HUES48 (cell line): ENCODE data around the gene TOP3B.

Experiments used
- H3K27ac ChIP-seq: one replicate; pipeline ENCODE4 v1.7.0; 2013; ENCODE audit warnings: low read depth, low read length, inconsistent platforms
- H3K27me3 ChIP-seq: 2 replicates; pipeline ENCODE4 v1.6.1; 2013; ENCODE audit warnings: mild to moderate bottlenecking, low read length; ENCODE audit not compliant: control insufficient read depth, insufficient read depth
- H3K36me3 ChIP-seq: 2 replicates; pipeline ENCODE4 v1.6.1; 2013; ENCODE audit warnings: low read length; ENCODE audit not compliant: control insufficient read depth, insufficient read depth
- H3K4me1 ChIP-seq: 2 replicates; pipeline ENCODE4 v1.6.1; 2013; ENCODE audit warnings: mild to moderate bottlenecking, low read length; ENCODE audit not compliant: control insufficient read depth, insufficient read depth
- H3K4me3 ChIP-seq: 2 replicates; pipeline ENCODE4 v1.5.1; 2013; ENCODE audit warnings: mild to moderate bottlenecking, low read depth, low read length
- H3K9ac ChIP-seq: 2 replicates; pipeline ENCODE4 v1.6.1; 2013; ENCODE audit warnings: mild to moderate bottlenecking, low read depth, low read length, moderate library complexity
- H3K9me3 ChIP-seq: 2 replicates; pipeline ENCODE4 v1.6.1; 2013; ENCODE audit warnings: low read length; ENCODE audit not compliant: control insufficient read depth, insufficient read depth

Gene TOP3B

DNA sequence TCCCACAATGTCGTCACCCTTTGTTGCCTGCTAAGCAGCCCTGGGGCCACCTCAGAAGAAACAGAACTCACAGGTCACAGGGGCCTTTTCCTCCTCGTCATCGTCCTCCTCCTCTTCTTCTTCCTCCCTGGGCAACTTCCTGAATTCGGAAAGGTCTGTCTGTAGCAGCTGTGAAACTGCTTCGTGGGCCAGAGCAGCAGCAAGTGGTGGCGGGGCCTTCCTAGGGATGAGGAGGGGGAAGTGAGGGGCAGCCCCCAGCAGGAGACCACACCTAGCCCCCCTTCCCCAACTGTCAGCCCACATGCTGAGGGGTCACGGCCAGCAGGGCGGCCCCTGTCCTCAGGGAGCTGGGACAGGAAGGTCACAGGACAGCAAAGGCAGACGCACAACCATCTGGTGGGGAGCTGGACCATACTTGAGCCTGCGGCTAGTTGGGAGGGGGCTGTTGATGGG, 43.1 kb downstream of the TOP3B start:
- no peak overlapping the region for H3K27ac ChIP-seq

DNA sequence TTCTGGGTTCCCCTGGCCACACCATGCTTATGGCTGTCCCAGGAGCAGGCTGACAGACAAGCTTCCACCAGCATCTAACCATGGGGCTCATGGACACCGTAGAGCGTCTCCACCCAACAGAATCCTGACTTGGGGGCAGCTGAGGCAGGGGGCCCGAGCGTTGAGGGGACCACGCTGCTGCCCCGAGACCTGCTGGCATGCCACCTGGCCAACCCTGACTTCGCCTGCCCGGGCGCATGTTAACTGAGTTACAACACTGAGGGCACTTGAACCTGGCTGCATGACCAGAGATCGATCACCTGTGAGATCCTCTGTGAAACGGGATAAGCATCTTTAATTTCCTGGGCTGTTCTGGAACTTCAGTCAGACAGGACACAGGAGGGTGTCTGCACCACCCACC, 43.7 kb downstream of the TOP3B start:
- Histone ChIP-seq H3K36me3 (peaks cover 9% of the 10 kb centered on the region), H3K4me3 (peak overlapping the region; percentile 80; the same call in 1 of the 2 replicates), H3K27me3 (no peaks in the 10 kb centered on the region), H3K27ac (no peak overlapping the region), H3K4me1 (peaks cover 3% of the 10 kb centered on the region; the same call in 1 of the 2 replicates), H3K9me3 (no peaks in the 10 kb centered on the region), H3K9ac (no peak overlapping the region)

More for the DNA sequence above, 43.1 kb downstream of the TOP3B start:
- Histone ChIP-seq H3K4me1 (peaks cover 3% of the 10 kb centered on the region; the same call in 1 of the 2 replicates), H3K9ac (no peak overlapping the region), H3K36me3 (peaks cover 9% of the 10 kb centered on the region), H3K4me3 (no peak overlapping the region), H3K27me3 (no peaks in the 10 kb centered on the region), H3K9me3 (no peaks in the 10 kb centered on the region)

DNA sequence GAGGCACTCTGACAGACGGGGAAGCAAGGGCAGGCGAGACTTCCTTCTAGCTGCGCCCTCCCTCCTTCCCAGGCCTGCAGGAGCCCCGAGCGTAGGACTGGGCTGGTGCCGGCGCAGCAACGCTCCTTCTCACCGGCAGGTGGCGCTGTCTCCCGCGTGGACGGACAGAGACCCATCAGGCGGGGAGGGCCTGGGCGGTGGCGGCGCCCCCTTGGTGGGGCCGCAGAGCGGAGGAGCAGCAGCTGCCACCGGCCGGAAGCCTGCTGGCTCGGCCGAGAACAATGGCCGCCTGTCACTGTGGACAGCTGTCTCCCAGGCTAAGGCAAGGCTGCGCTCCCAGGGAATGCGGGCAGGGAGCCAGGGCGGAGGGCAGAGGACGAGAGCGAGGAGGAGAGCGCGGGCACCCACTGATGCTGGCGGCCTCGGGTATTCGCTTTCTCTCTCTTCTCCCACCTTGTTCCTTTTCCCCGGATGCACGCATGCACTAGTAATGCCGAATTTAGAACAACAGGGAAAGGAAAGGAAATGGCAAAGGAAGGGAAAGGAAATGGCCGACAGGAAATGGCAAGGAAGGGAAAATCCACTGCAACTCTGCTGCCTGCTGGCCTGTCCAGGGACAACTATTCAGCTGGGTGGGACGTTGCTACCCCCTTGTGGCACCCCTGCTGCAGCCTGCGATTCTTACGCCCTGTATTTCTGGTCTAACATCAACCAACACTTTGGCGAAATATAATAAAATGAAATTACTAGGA, 44.3 kb downstream of the TOP3B start:
- Histone ChIP-seq H3K27me3 (no peaks in the 10 kb centered on the region), H3K36me3 (peaks cover 13% of the 10 kb centered on the region), H3K27ac (peak overlapping the region; percentile 87), H3K9me3 (no peaks in the 10 kb centered on the region), H3K9ac (peak overlapping the region; percentile 48), H3K4me1 (peaks cover 3% of the 10 kb centered on the region; the same call in 1 of the 2 replicates), H3K4me3 (peak overlapping the region; percentile 80)

DNA sequence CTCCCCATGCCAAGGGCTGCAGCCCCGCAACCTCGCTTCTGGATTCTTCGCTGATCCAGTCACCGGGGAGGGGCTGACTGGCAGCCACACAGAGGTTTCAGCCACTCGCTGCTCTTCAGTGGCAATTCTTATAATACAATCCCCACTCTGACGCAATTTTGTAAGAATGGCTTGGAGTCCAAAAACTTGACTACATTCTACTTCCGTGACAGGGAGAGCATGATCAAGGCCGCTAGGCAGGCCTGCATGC, 44.8 kb downstream of the TOP3B start:
- H3K4me3 ChIP-seq = peak overlapping the region; percentile 80; the same call in 1 of the 2 replicates
- peak overlapping the region; percentile 87 for H3K27ac ChIP-seq
- no peaks in the 10 kb centered on the region for H3K27me3 ChIP-seq
- H3K9me3 ChIP-seq = no peaks in the 10 kb centered on the region
- H3K9ac ChIP-seq = no peak overlapping the region
- peaks cover 3% of the 10 kb centered on the region; the same call in 1 of the 2 replicates for H3K4me1 ChIP-seq
- H3K36me3 ChIP-seq = peaks cover 15% of the 10 kb centered on the region; the same call in 1 of the 2 replicates

GRCh38 chr22:21937041-21937820, 45.4 kb downstream of the TOP3B start:
- Histone ChIP-seq H3K27me3 (no peaks in the 10 kb centered on the region), H3K36me3 (peaks cover 20% of the 10 kb centered on the region; the same call in 1 of the 2 replicates), H3K4me1 (no peaks in the 10 kb centered on the region), H3K27ac (peak overlapping the region; percentile 87), H3K9me3 (no peaks in the 10 kb centered on the region), H3K9ac (no peak overlapping the region), H3K4me3 (no peak overlapping the region)

DNA sequence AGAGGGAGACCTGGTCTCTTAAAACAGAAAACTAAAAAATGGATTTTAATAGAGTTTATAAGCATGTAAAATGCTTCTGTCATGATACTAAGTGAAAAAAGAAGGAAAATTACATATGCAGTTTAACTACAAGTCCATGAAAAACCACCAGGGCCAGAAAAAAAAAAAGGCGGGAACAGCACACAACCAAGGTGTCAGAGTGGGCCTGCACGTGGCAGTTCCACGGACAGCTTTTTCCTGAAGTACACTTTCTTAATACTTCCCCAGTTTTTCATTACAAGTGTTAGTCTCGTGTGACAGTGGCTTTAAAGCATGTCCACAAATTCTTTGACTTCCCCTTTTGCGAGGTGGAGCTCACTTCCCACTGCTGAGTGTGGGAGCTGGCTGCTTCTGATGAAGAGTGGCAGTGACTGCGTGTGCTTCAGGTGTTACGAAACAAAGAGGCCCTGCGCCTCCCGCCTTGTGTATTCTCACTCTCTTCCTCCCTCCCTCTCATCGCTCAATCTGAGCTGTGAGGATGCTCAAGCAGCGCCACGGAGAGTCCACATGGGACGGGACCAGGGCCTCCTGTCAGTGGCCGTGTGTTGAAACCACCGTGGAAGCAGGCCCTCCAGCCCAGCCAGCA, 46.3 kb downstream of the TOP3B start:
- no peaks in the 10 kb centered on the region for H3K4me1 ChIP-seq
- no peak overlapping the region for H3K9ac ChIP-seq
- H3K36me3 ChIP-seq = peaks cover 22% of the 10 kb centered on the region; the same call in 1 of the 2 replicates
- H3K9me3 ChIP-seq = no peaks in the 10 kb centered on the region
- H3K27ac ChIP-seq = no peak overlapping the region
- no peak overlapping the region for H3K4me3 ChIP-seq
- H3K27me3 ChIP-seq = no peaks in the 10 kb centered on the region

DNA sequence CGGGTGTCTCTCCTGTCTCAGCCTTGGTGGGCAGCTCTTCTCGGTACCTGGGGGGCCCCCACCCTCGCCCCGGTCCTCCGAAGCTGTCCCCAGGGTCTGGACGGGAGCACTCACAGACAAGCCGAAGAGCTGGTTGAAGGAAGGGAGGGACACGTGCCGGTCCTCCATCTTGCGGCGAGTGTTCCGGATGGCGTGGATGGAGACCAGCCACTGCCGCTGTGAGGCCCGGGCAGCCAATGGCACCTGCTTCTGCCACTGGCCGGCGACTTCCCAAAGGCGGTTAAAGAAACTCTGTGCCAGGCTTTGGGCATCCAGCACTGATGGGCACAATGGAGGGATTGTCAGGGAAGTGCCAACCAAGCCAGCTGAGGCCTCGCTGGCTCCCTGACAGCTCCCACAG, 48.7 kb downstream of the TOP3B start:
- no peaks in the 10 kb centered on the region for H3K27me3 ChIP-seq
- no peak overlapping the region for H3K4me3 ChIP-seq
- H3K9ac ChIP-seq = no peak overlapping the region
- no peaks in the 10 kb centered on the region for H3K4me1 ChIP-seq
- peaks cover 41% of the 10 kb centered on the region for H3K36me3 ChIP-seq
- no peak overlapping the region for H3K27ac ChIP-seq
- H3K9me3 ChIP-seq = no peaks in the 10 kb centered on the region

- H3K4me3 ChIP-seq = no peak overlapping the region
- no peak overlapping the region for H3K27ac ChIP-seq
- no peaks in the 10 kb centered on the region for H3K4me1 ChIP-seq
- no peak overlapping the region for H3K9ac ChIP-seq
- H3K9me3 ChIP-seq = no peaks in the 10 kb centered on the region
- H3K27me3 ChIP-seq = no peaks in the 10 kb centered on the region
- H3K36me3 ChIP-seq = peaks cover 41% of the 10 kb centered on the region
Observed at GRCh38 chr22:21933413-21933812, 49.2 kb downstream of the TOP3B start.

- Histone ChIP-seq H3K27ac (no peak overlapping the region), H3K36me3 (peaks cover 41% of the 10 kb centered on the region), H3K4me1 (peaks cover 3% of the 10 kb centered on the region), H3K4me3 (no peak overlapping the region), H3K9me3 (no peaks in the 10 kb centered on the region), H3K27me3 (no peaks in the 10 kb centered on the region), H3K9ac (no peak overlapping the region)
Observed at GRCh38 chr22:21932347-21932746, 50.2 kb downstream of the TOP3B start.

GRCh38 chr22:21931056-21931455, 51.5 kb downstream of the TOP3B start:
- Histone ChIP-seq H3K27ac (no peak overlapping the region), H3K4me1 (peaks cover 12% of the 10 kb centered on the region), H3K27me3 (no peaks in the 10 kb centered on the region), H3K9me3 (no peaks in the 10 kb centered on the region), H3K4me3 (no peak overlapping the region), H3K36me3 (peaks cover 37% of the 10 kb centered on the region), H3K9ac (no peak overlapping the region)

- peaks cover 35% of the 10 kb centered on the region for H3K36me3 ChIP-seq
- no peaks in the 10 kb centered on the region for H3K27me3 ChIP-seq
- no peak overlapping the region for H3K4me3 ChIP-seq
- H3K9me3 ChIP-seq = no peaks in the 10 kb centered on the region
- peaks cover 22% of the 10 kb centered on the region for H3K4me1 ChIP-seq
- no peak overlapping the region for H3K27ac ChIP-seq
- no peak overlapping the region for H3K9ac ChIP-seq
Observed at GRCh38 chr22:21929253-21929652, 53.3 kb downstream of the TOP3B start.
